IPS DF 6.9 (cell line): ENCODE data around the gene SPINK4.

Experiments used
- DNase-seq: peaks from one replicate; pipeline ENCODE4 v3.0.0-alpha.2; 2013; ENCODE audit warnings: low read depth, low spot score
- H3K27ac ChIP-seq: one replicate; pipeline ENCODE4 v1.5.1; 2013; ENCODE audit warnings: low read length, control low read depth
- H3K27me3 ChIP-seq: 2 replicates; pipeline ENCODE4 v1.6.1; 2013; ENCODE audit warnings: mild to moderate bottlenecking, low read length; ENCODE audit not compliant: control insufficient read depth, insufficient read depth
- H3K36me3 ChIP-seq: 2 replicates; pipeline ENCODE4 v1.6.1; 2013; ENCODE audit warnings: low read length; ENCODE audit not compliant: control insufficient read depth, insufficient read depth
- H3K4me1 ChIP-seq: 2 replicates; pipeline ENCODE4 v1.6.1; 2013; ENCODE audit warnings: low read length; ENCODE audit not compliant: control insufficient read depth, insufficient read depth
- H3K4me3 ChIP-seq: 2 replicates; pipeline ENCODE4 v1.5.1; 2013; ENCODE audit warnings: mild to moderate bottlenecking, low read length
- H3K9me3 ChIP-seq: 2 replicates; pipeline ENCODE4 v1.6.1; 2013; ENCODE audit warnings: low read length, inconsistent platforms; ENCODE audit not compliant: control insufficient read depth, insufficient read depth
- WGBS: extraction: QIAGEN DNeasy Blood & Tissue Kit; methylation state at CpG from one replicate; pipeline ENCODE4 v1.1.7; 2013; ENCODE audit warnings: mixed read lengths, missing lambda C conversion rate; ENCODE audit not compliant: insufficient read length, insufficient coverage; 5-methylcytosine and 5-hydroxymethylcytosine counted together

Gene SPINK4

DNA sequence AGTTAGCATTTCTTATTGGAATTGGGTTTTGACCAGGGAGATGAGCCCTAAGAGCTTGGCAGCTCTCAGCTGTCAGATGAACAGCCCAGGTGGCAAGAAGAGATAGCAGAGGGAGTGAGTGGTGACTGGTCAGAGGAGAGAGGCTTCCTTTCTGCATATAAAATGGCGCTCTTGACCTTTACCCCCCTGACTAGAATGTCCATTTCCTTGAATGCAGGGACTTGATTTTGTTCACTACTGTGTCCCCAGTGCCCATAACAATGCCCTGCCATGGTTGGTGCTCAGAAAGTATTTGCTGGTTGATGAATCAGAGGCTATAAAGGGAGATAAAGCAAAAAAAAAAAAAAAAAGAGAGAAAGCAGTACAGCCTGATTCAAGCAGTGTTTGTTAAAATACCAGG is 32.1 kb downstream of the SPINK4 start:
- Histone ChIP-seq H3K36me3 (peaks cover 10% of the 10 kb centered on the region), H3K27ac (no peak overlapping the region), H3K27me3 (no peaks in the 10 kb centered on the region), H3K4me1 (no peaks in the 10 kb centered on the region), H3K4me3 (no peak overlapping the region), H3K9me3 (no peaks in the 10 kb centered on the region)
- no peak for DNase-seq
- no CpG with 5 or more reads among the region's 1 CpG for WGBS

DNA sequence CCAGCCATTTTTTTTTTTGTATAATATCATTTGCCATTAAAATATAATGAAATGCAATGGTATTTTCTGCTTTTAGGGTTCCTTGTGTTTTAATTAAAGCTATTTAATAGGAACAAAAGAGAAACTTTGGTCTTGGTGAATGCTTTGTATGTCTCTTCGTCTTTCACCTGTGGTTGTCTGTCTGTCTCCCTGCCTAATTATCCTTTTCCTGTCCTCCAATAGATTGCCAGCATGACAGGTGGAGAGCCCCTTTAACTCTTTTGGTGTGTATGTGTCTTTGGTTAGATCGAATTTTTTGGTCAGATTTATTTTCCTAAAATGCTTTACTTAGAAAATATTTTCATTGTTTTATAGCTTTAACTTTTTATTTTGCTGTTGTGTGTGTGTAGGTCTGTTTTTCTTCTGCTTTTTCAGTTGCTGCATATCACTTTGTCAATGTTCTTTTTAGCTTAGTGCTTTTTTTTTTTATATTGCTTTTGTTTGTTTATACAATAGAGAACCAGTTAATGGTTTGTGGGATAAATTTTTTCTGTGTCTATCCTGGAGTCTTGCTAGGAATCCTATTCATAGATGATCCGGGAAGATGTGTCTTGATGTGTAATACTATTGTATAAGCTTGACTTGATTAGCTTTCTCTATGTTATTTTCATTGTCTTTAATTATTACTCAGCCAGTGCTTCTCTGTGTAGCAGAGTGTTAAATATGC is 33.5 kb downstream of the SPINK4 start:
- Histone ChIP-seq H3K4me1 (no peaks in the 10 kb centered on the region), H3K27ac (no peak overlapping the region), H3K9me3 (no peaks in the 10 kb centered on the region), H3K27me3 (no peaks in the 10 kb centered on the region), H3K36me3 (peaks cover 17% of the 10 kb centered on the region), H3K4me3 (no peak overlapping the region)
- no peak for DNase-seq
- whole genome bisulfite sequencing, result no CpG with 5 or more reads among the region's 3 CpGs

DNA sequence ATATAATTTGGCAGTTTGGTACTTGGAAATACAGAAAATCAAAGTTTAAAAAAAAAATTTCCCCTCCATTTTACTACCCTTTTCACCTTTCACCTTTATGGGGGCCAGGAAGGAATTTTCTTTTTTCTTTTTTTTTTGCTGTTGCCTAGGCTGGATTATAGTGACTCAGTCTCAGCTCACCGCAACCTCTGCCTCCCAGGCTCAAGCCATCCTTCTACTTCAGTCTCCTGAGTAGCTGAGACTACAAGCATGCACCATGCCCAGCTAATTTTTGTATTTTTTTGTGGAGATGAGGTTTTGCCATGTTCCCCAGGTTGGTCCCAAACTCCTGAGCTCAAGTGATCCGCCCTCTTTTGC is 34.0 kb downstream of the SPINK4 start:
- no peak for DNase-seq
- WGBS, result no CpG with 5 or more reads among the region's 2 CpGs
- no peaks in the 10 kb centered on the region for H3K9me3 ChIP-seq
- no peak overlapping the region for H3K4me3 ChIP-seq
- no peaks in the 10 kb centered on the region for H3K27me3 ChIP-seq
- no peak overlapping the region for H3K27ac ChIP-seq
- H3K36me3 ChIP-seq, result peaks cover 21% of the 10 kb centered on the region
- H3K4me1 ChIP-seq, result no peaks in the 10 kb centered on the region

DNA sequence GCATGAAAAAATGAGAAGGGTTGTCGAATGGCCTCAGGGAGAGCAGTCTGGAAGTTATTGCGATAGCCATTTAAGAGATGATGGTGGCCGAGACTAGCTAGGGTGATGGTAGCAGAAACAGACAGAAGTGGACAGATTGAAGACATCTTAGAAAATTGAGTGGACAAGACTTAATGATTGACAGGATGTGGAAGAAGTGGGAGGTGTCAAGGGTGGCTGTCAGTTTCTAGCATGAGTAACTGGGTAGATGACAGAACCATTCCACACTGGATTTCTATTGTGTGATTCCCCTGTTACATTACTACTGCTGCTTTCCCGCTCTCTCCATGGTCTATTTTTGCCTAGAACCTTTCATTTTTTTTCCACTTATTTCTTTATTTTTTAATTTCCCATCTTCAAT is 37.5 kb downstream of the SPINK4 start:
- WGBS, result no CpG with 5 or more reads among the region's 4 CpGs
- DNase-seq, result no peak
- Histone ChIP-seq H3K9me3 (no peaks in the 10 kb centered on the region), H3K4me3 (no peak overlapping the region), H3K4me1 (no peaks in the 10 kb centered on the region), H3K36me3 (peaks cover 16% of the 10 kb centered on the region), H3K27me3 (no peaks in the 10 kb centered on the region), H3K27ac (no peak overlapping the region)

DNA sequence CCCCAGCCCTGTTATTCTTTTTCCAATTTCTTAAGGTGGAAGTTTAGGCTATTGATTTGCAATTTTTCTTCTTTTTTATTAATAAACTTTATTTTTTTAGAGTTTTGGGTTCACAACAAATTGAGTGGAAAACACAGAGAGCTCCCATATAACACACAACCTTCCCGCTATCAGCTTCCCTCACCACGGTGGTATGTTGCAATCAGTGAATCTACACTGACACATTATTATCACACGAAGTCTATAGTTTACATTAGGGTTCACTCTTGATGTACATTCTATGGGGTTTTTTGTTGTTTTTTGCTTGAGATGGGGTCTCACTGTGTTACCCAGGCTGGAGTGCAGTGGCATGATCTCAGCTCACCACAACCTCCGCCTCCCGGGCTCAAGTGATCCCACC is 45.5 kb downstream of the SPINK4 start:
- no peaks in the 10 kb centered on the region for H3K4me1 ChIP-seq
- no peak overlapping the region for H3K27ac ChIP-seq
- no peaks in the 10 kb centered on the region; the same call in 1 of the 2 replicates for H3K36me3 ChIP-seq
- no CpG with 5 or more reads among the region's 5 CpGs for WGBS
- H3K4me3 ChIP-seq, result no peak overlapping the region
- no peak for DNase-seq
- H3K9me3 ChIP-seq, result no peaks in the 10 kb centered on the region
- no peaks in the 10 kb centered on the region for H3K27me3 ChIP-seq

DNA sequence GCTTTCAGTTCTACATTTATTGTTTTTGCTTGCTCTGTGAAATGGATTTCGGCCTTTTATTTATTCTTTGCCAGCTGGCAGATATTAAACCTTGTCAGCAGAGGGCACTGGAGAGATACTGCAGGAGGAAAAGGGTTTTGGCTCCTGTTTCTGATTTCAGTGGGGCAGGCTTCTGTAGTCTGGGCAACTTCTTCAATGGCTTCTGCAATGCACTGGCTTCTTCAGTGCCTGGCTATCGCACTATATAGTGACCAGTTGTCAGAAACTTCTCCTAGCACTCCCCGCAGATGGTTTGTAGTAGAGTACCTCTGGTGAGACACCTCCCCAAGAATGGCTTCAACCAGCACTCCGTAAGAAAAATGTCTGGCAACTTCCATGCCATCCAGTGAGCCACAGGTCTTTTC is 47.1 kb downstream of the SPINK4 start:
- Histone ChIP-seq H3K27ac (no peak overlapping the region), H3K27me3 (no peaks in the 10 kb centered on the region), H3K9me3 (no peaks in the 10 kb centered on the region), H3K36me3 (no peaks in the 10 kb centered on the region; the same call in 1 of the 2 replicates), H3K4me3 (no peak overlapping the region), H3K4me1 (no peaks in the 10 kb centered on the region)
- no CpG with 5 or more reads among the region's 4 CpGs for WGBS
- no peak for DNase-seq

DNA sequence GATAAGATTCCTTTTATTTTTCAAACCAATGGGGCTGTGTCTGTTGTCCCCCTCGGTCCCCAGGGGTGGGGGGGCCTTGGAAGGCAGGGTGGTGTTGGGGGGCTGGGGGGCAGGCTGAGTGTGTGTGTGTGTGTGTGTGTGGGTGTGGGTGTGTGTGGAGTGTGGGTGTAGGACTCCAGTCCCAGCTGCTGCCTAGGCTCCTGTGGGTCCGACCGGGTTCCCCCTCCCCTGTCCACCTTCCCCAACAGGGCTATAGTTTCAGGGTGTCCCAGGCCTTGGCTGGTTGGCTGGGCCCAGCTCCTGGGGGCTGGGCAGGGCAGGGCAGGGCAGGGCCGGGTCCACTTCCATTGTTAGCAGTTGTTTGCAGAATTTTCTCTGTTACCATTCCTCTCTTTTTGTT is 48.3 kb downstream of the SPINK4 start:
- H3K27me3 ChIP-seq, result no peaks in the 10 kb centered on the region
- DNase-seq, result no peak
- H3K4me3 ChIP-seq, result no peak overlapping the region
- H3K9me3 ChIP-seq, result no peaks in the 10 kb centered on the region
- H3K4me1 ChIP-seq, result no peaks in the 10 kb centered on the region
- WGBS, result no CpG with 5 or more reads among the region's 4 CpGs
- no peaks in the 10 kb centered on the region for H3K36me3 ChIP-seq
- H3K27ac ChIP-seq, result no peak overlapping the region

DNA sequence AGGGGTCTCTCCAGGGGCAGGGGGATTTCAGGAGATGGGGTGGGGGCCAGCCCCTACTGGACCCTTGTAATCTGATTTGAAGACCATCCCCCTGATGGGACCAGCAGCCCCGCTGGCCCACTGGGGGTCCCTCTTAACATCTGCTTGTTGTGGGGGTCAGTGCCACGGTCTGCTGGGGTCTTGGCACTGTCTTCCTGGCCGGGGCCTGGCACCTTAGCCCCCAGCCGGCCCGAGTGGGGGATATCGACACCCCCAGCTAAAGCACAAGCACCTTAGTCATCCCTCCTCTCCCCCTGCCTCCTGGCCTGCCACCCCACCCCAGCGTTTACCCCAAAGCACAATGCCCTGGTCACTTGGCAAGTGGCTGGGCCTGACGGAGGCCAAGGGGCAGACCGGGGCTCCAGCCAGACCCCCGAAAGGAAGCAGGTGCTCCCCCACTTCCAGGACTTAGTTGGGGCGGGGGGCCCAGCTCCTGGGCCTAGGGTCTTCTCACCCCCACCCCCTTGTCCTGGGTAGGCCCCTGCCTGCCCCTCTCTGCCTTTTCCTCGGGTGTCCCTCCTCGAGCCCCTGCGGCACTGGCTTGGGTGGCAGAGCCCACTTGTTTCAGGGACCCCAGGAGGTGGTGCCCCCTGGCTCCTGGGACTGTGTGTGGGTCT is 49.0 kb downstream of the SPINK4 start:
- H3K9me3 ChIP-seq, result no peaks in the 10 kb centered on the region
- no peaks in the 10 kb centered on the region for H3K27me3 ChIP-seq
- H3K4me3 ChIP-seq, result no peak overlapping the region
- no peak for DNase-seq
- no CpG with 5 or more reads among the region's 14 CpGs for WGBS
- H3K27ac ChIP-seq, result no peak overlapping the region
- no peaks in the 10 kb centered on the region for H3K4me1 ChIP-seq
- no peaks in the 10 kb centered on the region for H3K36me3 ChIP-seq

DNA sequence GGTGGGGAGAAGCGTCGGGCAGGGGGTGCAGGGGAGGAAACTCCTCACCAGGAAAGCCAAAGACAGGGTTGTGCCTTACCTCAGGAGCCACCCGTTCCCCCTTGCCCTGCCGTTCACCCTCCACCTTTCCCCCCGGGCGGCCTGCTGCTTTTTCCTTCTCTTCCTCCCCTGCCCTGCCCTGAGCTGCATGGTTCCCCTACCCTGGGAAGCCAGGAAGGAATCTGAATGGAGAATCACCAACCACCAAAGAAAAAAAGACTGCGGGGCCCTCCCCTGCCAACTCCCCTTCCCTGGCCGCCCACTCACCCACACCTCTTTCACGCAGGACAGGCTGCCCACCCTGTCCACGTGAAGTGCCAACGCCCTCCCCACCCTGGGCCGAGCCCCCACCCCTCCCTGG is 49.5 kb downstream of the SPINK4 start:
- no peak for DNase-seq
- H3K27me3 ChIP-seq, result no peaks in the 10 kb centered on the region
- H3K4me1 ChIP-seq, result no peaks in the 10 kb centered on the region
- no peaks in the 10 kb centered on the region for H3K36me3 ChIP-seq
- no CpG with 5 or more reads among the region's 12 CpGs for WGBS
- H3K4me3 ChIP-seq, result no peak overlapping the region; the same call in 1 of the 2 replicates
- H3K9me3 ChIP-seq, result no peaks in the 10 kb centered on the region
- no peak overlapping the region for H3K27ac ChIP-seq

DNA sequence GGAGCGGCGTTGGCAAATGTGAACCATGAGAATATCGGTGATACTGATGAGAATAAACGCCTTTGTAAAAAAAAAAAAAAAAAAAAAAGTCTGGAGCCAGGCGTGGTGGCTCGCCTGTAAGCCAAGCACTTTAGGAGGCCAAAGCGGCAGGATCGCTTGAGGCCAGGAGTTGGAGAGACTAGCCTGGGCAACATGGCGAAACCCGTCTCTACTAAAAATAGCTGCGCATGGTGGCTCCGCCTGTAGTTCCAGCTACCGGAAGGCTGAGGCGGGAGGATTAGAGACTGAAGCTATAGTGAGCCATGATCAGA is 49.9 kb downstream of the SPINK4 start:
- Histone ChIP-seq H3K27me3 (no peaks in the 10 kb centered on the region), H3K4me1 (no peaks in the 10 kb centered on the region), H3K36me3 (no peaks in the 10 kb centered on the region), H3K9me3 (no peaks in the 10 kb centered on the region), H3K27ac (no peak overlapping the region), H3K4me3 (peak overlapping the region; percentile 78; the same call in 1 of the 2 replicates)
- no peak for DNase-seq
- whole genome bisulfite sequencing, result no CpG with 5 or more reads among the region's 14 CpGs
